K562 (cell line): ENCODE results near the gene SYNE2.

ENCODE experiments used
- CREM ChIP-seq: IDR thresholded peaks from 2 replicates; pipeline ENCODE4 v1.6.1; 2014; ENCODE audit warnings: antibody characterized with exemption, low read depth
- EGR1 ChIP-seq: fragments of 450-650 bp; conservative IDR thresholded peaks from 2 replicates; pipeline ENCODE4 v1.6.1; 2017; ENCODE audit warnings: mild to moderate bottlenecking
- MLLT1 ChIP-seq, 2 experiments: fragments of 450-650 bp; IDR thresholded peaks; 2 replicates each; pipeline ENCODE4 v1.6.1; 2016
- MYC ChIP-seq, 2 experiments: fragments of 250-450 bp in 1 of 2; sonication (Bioruptor Pico) in 1 of 2; IDR thresholded peaks; 2 replicates each; pipeline versions ENCODE4 v1.5.1 to v1.6.1; 2012 to 2021; ENCODE audit warnings: low read depth in 2 of 2, borderline replicate concordance in 1 of 2, improper control_type of control experiment in 1 of 2, low read length in 1 of 2, mild to moderate bottlenecking in 1 of 2, moderate library complexity in 1 of 2
- RERE ChIP-seq: sonication (generic); formaldehyde crosslinking; IDR thresholded peaks from 2 replicates; pipeline ENCODE4 v1.8.0; 2023; ENCODE audit warnings: missing genetic modification reagents, mild to moderate bottlenecking, borderline replicate concordance
- SRF ChIP-seq, 2 experiments: fragments of 250-450, 450-650 bp in 1 of 2; sonication (Bioruptor Pico) in 1 of 2; sonication (generic) in 1 of 2; formaldehyde crosslinking; IDR thresholded peaks; 2 replicates each; pipeline versions ENCODE4 v1.5.0 to v1.5.1; 2020 to 2022; ENCODE audit warnings: mild to moderate bottlenecking in 1 of 2, missing genetic modification reagents in 1 of 2
- TRIM24 ChIP-seq, 2 experiments: fragments of 450-650 bp; IDR thresholded peaks; 2 replicates each; pipeline ENCODE4 v1.6.1; 2016
- WHSC1 ChIP-seq: IDR thresholded peaks from one replicate; pipeline ENCODE4 v1.6.1; 2012; ENCODE audit warnings: low read length, control low read depth, inconsistent platforms
- ZNF583 ChIP-seq: fragments of 250-450 bp; sonication (Bioruptor Pico); IDR thresholded peaks from 2 replicates; pipeline ENCODE4 v1.4.0; 2020

GRCh38 chr14:64195199-64195598 lies 342.4 kb downstream of the SYNE2 start:
- TF ChIP-seq ZNF583: no peak
- no peak for TF ChIP-seq CREM
- TF ChIP-seq MYC (IDR thresholded peaks at IDR 0.05; ENCODE audit: low read depth, low read length): no peak
- TF ChIP-seq MYC (CRISPR knock-in tag; IDR thresholded peaks at IDR 0.05; ENCODE audit: borderline replicate concordance, low read depth): no peak
- TF ChIP-seq RERE (CRISPR knock-in tag): no peak
- TF ChIP-seq TRIM24 (IDR thresholded peaks at IDR 0.05): no peak
- TF ChIP-seq WHSC1: no peak
- TF ChIP-seq EGR1: no peak
- TF ChIP-seq MLLT1 (IDR thresholded peaks at IDR 0.05): no peak
- TF ChIP-seq SRF (CRISPR knock-in tag; IDR thresholded peaks at IDR 0.05): no peak
